ENCODE results near the gene TTLL11.

- TF ChIP-seq CTCF (IDR thresholded peaks at IDR 0.05; ENCODE audit: low read depth, low read length, missing input control), result no peak
- no peak for TF ChIP-seq TAF1 (conservative IDR thresholded peaks at IDR 0.05)
- TF ChIP-seq REST (IDR thresholded peaks at IDR 0.05), result no peak
- TF ChIP-seq, protein P1, sequence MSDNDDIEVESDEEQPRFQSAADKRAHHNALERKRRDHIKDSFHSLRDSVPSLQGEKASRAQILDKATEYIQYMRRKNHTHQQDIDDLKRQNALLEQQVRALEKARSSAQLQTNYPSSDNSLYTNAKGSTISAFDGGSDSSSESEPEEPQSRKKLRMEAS (IDR thresholded peaks at IDR 0.05), result no peak
- TF ChIP-seq JUND (IDR thresholded peaks at IDR 0.05), result no peak
These were observed 120.6 kb downstream of the TTLL11 start for GRCh38 chr9:121972501-121972981.
